Immature natural killer cell (primary cell): ENCODE results near the gene JPT1. TPM values are rescaled to one million over a fixed set of nuclear protein-coding genes. Genes with fewer than 3 reads are reported as not detected.
A peak's percentile ranks its signal among the peaks of the same experiment; 100 is the strongest.
"Not testable (repeated sequence)": the region's sequence is repeated elsewhere in the genome, so short reads cannot be mapped to it uniquely, and the experiment has no call there.

Source experiments
- DNase-seq, 3 donors: peaks; one replicate each; pipeline ENCODE4 v3.0.0; 2022; ENCODE audit warnings: mixed read lengths in 1 of 3
- H3K27ac Mint-ChIP-seq, 6 donors: one replicate each; pipeline ENCODE4 v1.8.0; 2020; ENCODE audit warnings: mixed read lengths in 6 of 6, mild to moderate bottlenecking in 5 of 6, inconsistent platforms in 4 of 6, moderate library complexity in 3 of 6
- H3K27me3 Mint-ChIP-seq, 3 donors: one replicate each; pipeline ENCODE4 v1.8.0; 2020 to 2021; ENCODE audit warnings: low read depth in 3 of 3, mild to moderate bottlenecking in 3 of 3, mixed read lengths in 3 of 3, moderate library complexity in 3 of 3, inconsistent platforms in 1 of 3
- H3K36me3 Mint-ChIP-seq, 3 donors: one replicate each; pipeline ENCODE4 v1.8.0; 2020; ENCODE audit warnings: mixed read lengths in 3 of 3, inconsistent platforms in 2 of 3, mild to moderate bottlenecking in 2 of 3
- H3K4me1 Mint-ChIP-seq, 2 donors: one replicate each; pipeline ENCODE4 v1.8.0; 2020; ENCODE audit warnings: inconsistent platforms in 2 of 2, mild to moderate bottlenecking in 2 of 2, mixed read lengths in 2 of 2, moderate library complexity in 1 of 2
- H3K4me3 Mint-ChIP-seq, 5 donors: one replicate each; pipeline ENCODE4 v1.8.0; 2020; ENCODE audit warnings: mild to moderate bottlenecking in 5 of 5, mixed read lengths in 5 of 5, inconsistent platforms in 3 of 5, moderate library complexity in 3 of 5
- H3K9me3 Mint-ChIP-seq, 6 donors: one replicate each; pipeline ENCODE4 v1.8.0; 2020; ENCODE audit warnings: mild to moderate bottlenecking in 6 of 6, mixed read lengths in 6 of 6, inconsistent platforms in 4 of 6, moderate library complexity in 3 of 6
- polyA plus RNA-seq, 3 donors: library from polyadenylated mRNA; unstranded; fragments of 300-500 nt; fragmentation: Illumina TruSeq; gene quantifications; one replicate each; pipeline ENCODE4 v1.2.3, GENCODE V29; 2021

Gene JPT1
- polyA plus RNA-seq, 3 donors from 2014 or later: 105 to 168 (median 133) TPM

DNA sequence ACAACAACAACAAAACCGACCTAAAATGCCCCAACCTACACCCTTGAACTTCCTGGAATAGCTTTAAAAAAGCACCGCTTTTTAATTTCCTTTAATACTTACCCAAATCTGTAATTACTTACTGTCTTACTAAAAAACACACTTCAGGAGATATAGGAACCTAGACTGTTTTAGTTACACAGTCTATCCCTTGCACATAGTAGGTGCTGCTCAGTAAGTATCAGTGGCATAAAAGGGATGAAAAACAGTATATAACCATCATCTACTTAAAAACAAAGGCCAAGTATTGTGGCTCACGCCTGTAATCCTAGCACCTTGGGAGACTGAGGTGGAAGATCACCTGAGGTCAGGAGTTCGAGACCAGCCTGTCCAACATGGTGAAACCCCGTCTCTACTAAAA is 22.3 kb upstream of the JPT1 start:
- H3K4me3 Mint-ChIP-seq: no peak overlapping the region
- no peak for DNase-seq
- H3K27ac Mint-ChIP-seq: peak overlapping the region in 4 of 6 donors; percentile 35 to 62 (median 50)
- no peaks in the 10 kb centered on the region for H3K9me3 Mint-ChIP-seq
- H3K36me3 Mint-ChIP-seq: peaks cover 13 to 24% (median 15%) of the 10 kb centered on the region in 3 donors
- peaks cover 26 to 42% of the 10 kb centered on the region in 2 donors for H3K4me1 Mint-ChIP-seq
- H3K27me3 Mint-ChIP-seq: peaks cover under 1 to 6% (median 1%) of the 10 kb centered on the region in 3 donors

DNA sequence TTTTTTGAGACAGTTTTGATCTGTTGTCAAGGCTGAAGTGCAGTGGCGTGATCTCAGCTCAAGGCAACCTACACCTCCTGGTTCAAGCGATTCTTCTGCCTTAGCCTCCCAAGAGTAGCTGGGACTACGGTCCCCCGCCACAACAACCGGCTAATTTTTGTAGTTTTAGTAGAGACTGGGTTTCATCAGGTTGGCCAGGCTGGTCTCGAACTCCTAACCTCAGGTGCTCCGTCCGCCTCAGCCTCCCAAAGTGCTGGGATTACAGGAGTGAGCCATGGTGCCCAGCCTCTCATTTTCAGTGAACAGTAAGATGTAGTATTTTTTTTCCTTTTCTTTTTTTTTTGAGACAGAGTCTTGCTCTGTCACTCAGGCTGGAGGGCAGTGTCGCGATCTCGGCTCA is 20.7 kb upstream of the JPT1 start:
- no peaks in the 10 kb centered on the region for H3K9me3 Mint-ChIP-seq

DNA sequence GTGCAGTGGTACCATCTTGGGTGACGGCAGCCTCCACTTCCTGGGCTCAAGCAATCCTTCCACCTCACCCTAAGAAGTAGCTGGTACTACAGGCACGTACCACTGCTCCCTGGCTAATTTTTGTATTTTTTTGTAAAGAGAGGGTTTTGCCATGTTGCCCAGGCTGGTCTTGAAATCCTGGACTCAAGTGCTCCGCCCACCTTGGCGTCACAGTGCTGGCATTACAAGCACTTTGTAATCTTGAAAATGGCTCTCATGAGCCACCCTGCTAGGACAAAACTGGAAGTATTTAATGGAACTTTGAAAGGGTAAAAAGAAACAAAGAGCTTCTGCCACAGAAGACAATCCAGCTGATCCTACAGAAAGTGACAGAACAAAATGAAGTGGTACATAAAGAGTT is 19.2 kb upstream of the JPT1 start:
- Mint-ChIP-seq H3K36me3 (peaks cover 14 to 24% (median 15%) of the 10 kb centered on the region in 3 donors), H3K27ac (peak overlapping the region in 2 of 6 donors; percentile 21 to 60), H3K27me3 (peaks cover 0 to 2% (median 2%) of the 10 kb centered on the region in 3 donors), H3K9me3 (no peaks in the 10 kb centered on the region), H3K4me1 (peaks cover 9 to 34% of the 10 kb centered on the region in 2 donors), H3K4me3 (no peak overlapping the region)
- DNase-seq: no peak

More for the DNA sequence above, 20.7 kb upstream of the JPT1 start:
- Mint-ChIP-seq H3K4me1 (peaks cover 14 to 34% of the 10 kb centered on the region in 2 donors), H3K27ac (no peak overlapping the region), H3K36me3 (peaks cover 14 to 24% (median 15%) of the 10 kb centered on the region in 3 donors), H3K27me3 (peaks cover 0 to 2% (median 2%) of the 10 kb centered on the region in 3 donors), H3K4me3 (no peak overlapping the region)
- DNase-seq: no peak

DNA sequence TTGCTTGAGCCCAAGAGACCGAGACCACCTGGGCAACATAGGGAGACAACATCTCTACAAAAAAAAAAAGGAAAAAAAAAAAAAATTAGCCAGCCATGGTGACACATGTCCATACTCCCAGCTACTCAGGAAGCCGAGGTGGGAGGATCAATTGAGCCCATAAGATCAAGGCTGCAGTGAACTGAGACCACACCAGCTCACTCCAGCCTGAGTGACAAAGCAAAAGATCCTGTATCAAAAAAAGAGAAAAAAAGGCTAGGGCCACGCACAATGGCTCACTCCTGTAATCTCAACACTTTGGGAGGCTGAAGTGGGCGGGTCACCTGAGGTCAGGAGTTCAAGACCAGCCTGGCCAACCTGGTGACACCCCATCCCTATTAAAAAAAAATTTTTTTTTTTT is 14.7 kb upstream of the JPT1 start:
- peak overlapping the region in 1 of 6 donors; percentile 40 for H3K27ac Mint-ChIP-seq
- peaks cover 0 to 4% (median 2%) of the 10 kb centered on the region in 3 donors for H3K27me3 Mint-ChIP-seq
- H3K36me3 Mint-ChIP-seq: peaks cover 10 to 20% (median 10%) of the 10 kb centered on the region in 3 donors
- H3K9me3 Mint-ChIP-seq: no peaks in the 10 kb centered on the region
- H3K4me1 Mint-ChIP-seq: peaks cover 7 to 18% of the 10 kb centered on the region in 2 donors
- no peak overlapping the region for H3K4me3 Mint-ChIP-seq
- DNase-seq: no peak

DNA sequence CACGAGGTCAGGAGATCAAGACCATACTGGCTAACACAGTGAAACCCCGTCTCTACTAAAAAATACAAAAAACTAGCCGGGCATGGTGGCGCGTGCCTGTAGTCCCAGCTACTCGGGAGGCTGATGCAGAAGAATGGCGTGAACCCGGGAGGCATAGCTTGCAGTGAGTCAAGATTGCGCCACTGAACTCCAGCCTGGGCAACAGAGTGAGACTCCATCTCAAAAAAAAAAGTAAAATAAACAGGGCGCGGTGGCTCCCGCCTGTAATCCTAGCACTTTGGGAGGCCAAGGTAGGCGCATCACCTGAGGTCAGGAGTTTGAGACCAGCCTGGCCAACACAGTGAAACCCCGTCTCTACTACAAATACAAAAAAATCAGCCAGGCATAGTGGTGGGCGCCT is 10.3 kb upstream of the JPT1 start:
- not testable (repeated sequence) for H3K27ac Mint-ChIP-seq, H3K27me3 Mint-ChIP-seq, DNase-seq, H3K4me3 Mint-ChIP-seq, H3K36me3 Mint-ChIP-seq, H3K4me1 Mint-ChIP-seq, H3K9me3 Mint-ChIP-seq

DNA sequence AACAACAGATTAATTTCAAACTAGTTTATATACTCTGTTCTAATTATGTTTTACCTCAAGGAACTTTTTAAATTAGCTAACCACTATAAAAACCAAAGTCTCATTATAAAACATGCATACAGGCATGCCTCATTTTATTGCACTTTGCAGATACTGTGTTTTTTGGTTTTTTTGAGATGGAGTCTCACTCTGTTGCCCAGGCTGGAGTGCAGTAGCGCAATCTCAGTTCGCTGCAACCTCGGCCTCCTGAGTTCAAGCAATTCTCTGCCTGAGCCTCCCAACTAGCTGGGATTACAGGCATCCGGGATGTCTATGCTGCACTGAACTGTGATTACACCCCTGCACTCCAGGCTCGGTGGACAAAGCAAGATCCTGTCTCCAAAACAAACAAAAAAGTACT is 8.8 kb upstream of the JPT1 start:
- H3K9me3 Mint-ChIP-seq: no peaks in the 10 kb centered on the region
- no peaks in the 10 kb centered on the region for H3K4me1 Mint-ChIP-seq
- DNase-seq: no peak
- H3K4me3 Mint-ChIP-seq: no peak overlapping the region
- peaks cover 0 to 3% (median 0%) of the 10 kb centered on the region in 3 donors for H3K36me3 Mint-ChIP-seq
- H3K27me3 Mint-ChIP-seq: peaks cover 0 to 2% (median 0%) of the 10 kb centered on the region in 3 donors
- no peak overlapping the region for H3K27ac Mint-ChIP-seq

DNA sequence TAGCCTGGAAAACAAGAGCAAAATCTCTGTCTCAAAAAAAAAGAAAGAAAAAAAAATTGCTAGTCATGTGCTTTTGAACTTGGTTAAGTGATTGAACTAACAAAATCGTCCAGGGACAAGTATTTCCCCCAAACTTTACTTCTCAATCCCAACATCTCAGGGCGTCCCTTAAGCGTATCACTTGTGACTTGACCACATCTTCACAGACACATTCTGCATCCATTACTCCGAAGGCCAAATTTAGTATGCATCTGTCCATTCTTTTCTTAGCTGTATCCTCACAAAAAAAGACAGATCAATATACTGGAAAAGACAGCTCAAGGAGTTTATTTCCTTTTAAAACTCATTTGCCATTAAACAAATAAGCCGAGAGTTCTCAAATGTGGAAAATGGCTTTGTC is 5.9 kb upstream of the JPT1 start:
- no peak overlapping the region for H3K27ac Mint-ChIP-seq

DNA sequence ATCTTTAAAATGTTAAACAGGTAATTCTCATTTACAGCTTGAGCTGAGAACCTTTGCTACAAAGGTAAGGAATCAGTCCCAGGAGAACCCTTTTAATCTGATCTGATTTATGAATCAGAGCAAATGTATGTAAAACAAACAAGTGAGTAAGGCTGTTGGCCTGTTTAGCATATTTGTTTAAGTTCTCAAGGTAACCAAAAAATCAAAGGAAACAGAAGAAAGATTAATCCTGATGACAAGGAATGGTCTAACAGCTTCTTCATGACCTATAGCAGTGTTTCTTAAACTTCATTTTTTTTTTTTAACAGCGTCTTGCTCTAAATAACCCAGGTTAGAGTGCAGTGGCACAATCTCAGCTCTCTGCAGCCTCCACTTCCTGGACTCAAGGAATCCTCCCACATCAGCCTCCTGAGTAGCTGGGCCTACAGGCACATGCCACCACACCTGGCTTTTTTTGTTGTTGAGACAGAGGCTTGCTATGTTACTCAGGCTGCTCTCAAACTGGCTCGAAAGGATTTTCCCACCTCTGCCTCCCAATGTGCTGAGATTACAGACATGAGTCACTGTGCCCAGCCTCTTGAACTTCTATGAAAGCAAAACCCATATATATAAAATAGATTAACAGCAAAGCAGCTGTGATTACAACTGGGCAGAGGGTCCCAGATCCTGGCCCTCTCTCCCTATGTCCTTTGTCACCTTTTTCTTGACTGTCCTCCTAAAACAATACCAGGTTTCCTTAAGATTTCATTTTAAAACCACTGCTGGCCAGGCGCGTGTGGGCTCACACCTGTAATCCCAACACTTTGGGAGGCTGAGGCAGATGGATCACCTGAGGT is 5.1 kb upstream of the JPT1 start:
- H3K27ac Mint-ChIP-seq: no peak overlapping the region
- no peak overlapping the region for H3K4me3 Mint-ChIP-seq
- no peaks in the 10 kb centered on the region for H3K36me3 Mint-ChIP-seq
- H3K4me1 Mint-ChIP-seq: peaks cover 9 to 10% of the 10 kb centered on the region in 2 donors
- H3K27me3 Mint-ChIP-seq: peaks cover 3 to 4% (median 4%) of the 10 kb centered on the region in 3 donors
- H3K9me3 Mint-ChIP-seq: no peaks in the 10 kb centered on the region
- DNase-seq: no peak

More for the DNA sequence above, 5.9 kb upstream of the JPT1 start:
- peaks cover 0 to 2% (median 0%) of the 10 kb centered on the region in 3 donors for H3K27me3 Mint-ChIP-seq
- H3K4me1 Mint-ChIP-seq: peaks cover 2% of the 10 kb centered on the region in 2 donors
- H3K4me3 Mint-ChIP-seq: no peak overlapping the region
- no peaks in the 10 kb centered on the region for H3K9me3 Mint-ChIP-seq
- DNase-seq: no peak
- no peaks in the 10 kb centered on the region for H3K36me3 Mint-ChIP-seq

DNA sequence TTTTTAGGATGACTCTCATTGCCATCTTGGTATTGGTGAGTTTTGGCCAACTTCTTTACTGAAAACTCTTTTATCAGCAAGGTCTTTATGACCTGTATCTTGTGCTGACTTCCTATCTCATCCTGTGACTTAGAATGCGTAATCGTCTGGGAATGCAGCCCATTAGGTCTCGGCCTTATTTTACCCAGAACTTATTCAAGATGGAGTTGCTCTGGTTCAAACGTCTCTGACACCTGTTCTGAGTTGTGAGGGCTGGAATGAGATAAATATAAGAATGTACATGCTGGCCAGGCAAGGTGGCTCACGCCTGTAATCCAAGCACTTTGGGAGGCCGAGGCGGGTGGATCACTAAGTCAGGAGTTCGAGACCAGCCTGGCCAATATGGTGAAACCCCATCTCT is 4.2 kb upstream of the JPT1 start:
- Mint-ChIP-seq H3K27me3 (peaks cover 5 to 10% (median 7%) of the 10 kb centered on the region in 3 donors), H3K4me1 (peaks cover 15% of the 10 kb centered on the region in 2 donors), H3K27ac (peak overlapping the region in 1 of 6 donors; percentile 22)
- DNase-seq, H3K36me3 Mint-ChIP-seq, H3K4me3 Mint-ChIP-seq, H3K9me3 Mint-ChIP-seq: not testable (repeated sequence)

DNA sequence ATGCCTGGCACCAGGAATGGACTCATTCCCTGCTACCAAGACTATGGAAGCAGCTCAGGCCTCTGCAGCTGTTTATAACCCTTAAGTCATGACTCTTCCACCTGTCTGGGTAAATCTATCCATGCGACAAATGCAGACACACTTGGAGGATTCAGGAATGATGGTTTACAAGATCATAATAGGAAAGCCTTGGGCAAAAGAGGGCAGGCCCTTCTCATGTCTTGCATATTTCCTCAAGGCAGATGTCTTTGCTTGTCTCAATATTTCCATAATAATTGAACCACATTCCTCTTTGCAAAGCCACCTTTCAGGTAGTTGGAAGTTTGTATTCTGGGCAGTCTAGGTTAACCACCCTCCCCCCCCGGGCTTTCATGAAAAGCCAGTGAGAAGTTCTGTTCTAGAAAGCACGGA is 884 bp upstream of the JPT1 start:
- DNase-seq: no peak
- no peaks in the 10 kb centered on the region for H3K36me3 Mint-ChIP-seq
- peak overlapping the region in 3 of 6 donors; percentile 73 to 91 (median 84) for H3K27ac Mint-ChIP-seq
- H3K9me3 Mint-ChIP-seq: no peaks in the 10 kb centered on the region
- H3K4me3 Mint-ChIP-seq: peak overlapping the region; percentile 15 to 94 (median 47)
- H3K4me1 Mint-ChIP-seq: peaks cover 29 to 33% of the 10 kb centered on the region in 2 donors
- peaks cover 5 to 13% (median 7%) of the 10 kb centered on the region in 3 donors for H3K27me3 Mint-ChIP-seq

DNA sequence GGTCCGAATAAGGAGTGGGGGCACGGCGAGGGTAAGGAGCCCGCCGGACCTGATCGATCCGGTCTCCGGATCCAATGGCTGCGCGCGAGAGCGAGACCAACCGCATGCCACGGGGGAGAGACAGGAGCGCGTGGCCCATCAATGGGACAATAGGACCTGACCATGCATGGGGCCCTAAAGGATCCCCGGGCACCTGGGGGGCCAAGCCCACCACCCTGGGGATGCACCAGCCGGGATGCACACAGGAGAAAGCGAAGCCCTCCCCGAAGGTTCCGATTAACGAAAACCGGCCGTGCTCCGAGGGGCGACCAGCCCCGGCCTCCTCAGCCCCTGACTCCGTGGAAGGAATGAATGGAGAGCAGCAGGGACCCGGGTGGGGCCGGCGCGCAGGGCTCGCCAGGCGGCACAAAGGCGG is 525 bp downstream of the JPT1 start:
- H3K27ac Mint-ChIP-seq: peak overlapping the region; percentile 64 to 88 (median 77)
- H3K9me3 Mint-ChIP-seq: no peaks in the 10 kb centered on the region
- H3K4me3 Mint-ChIP-seq: peak overlapping the region; percentile 90 to 95 (median 91)
- H3K36me3 Mint-ChIP-seq: peaks cover 0 to under 1% (median under 1%) of the 10 kb centered on the region in 3 donors
- no peak for DNase-seq
- peaks cover 31 to 40% of the 10 kb centered on the region in 2 donors for H3K4me1 Mint-ChIP-seq
- H3K27me3 Mint-ChIP-seq: peaks cover 5 to 14% (median 7%) of the 10 kb centered on the region in 3 donors

DNA sequence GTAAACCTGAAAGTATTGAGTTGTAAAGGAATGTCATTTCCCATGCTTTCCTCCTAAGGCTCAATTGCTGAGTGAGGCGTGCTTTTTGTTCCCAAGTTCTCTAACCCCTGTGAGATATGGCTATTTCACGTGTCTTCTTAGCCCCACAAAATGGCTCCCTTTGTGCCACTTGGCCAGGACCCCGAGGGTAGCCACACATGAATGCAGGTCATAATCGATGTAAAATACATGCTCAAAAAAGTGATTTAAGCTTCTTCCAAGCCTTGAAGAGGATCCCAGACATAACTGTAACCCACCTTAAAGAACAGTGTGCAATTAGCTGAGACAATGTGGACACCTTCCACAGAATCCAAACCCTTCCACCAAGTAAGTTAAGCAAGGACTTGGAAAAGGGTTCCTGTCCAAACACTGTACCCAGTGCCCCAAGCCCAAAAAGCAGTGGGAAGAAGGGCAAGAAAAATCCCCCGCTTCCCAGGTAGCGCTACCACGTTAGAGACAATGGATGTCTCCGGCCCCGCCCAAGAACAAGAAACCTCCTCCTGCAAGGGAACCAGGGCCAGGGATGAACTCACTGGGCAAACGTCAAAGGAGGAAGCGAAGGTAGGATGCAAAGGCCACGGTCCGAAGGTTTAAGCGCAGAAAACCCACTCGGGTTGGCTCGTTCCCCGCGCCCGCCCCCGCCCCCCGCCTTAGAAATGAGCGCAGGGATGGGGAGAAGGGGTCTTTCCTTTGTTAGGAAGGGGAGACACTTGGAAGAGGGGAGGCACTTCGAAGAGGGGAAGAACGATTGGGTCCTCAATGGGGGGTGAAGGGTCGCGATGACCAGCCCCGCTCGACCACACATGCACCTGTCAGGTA is 1.2 kb downstream of the JPT1 start:
- Mint-ChIP-seq H3K9me3 (no peaks in the 10 kb centered on the region), H3K27me3 (peaks cover 5 to 14% (median 7%) of the 10 kb centered on the region in 3 donors), H3K27ac (peak overlapping the region; percentile 64 to 88 (median 77)), H3K36me3 (peaks cover 0 to 4% (median 4%) of the 10 kb centered on the region in 3 donors), H3K4me3 (peak overlapping the region; percentile 90 to 95 (median 91)), H3K4me1 (peaks cover 31 to 44% of the 10 kb centered on the region in 2 donors)
- no peak for DNase-seq

DNA sequence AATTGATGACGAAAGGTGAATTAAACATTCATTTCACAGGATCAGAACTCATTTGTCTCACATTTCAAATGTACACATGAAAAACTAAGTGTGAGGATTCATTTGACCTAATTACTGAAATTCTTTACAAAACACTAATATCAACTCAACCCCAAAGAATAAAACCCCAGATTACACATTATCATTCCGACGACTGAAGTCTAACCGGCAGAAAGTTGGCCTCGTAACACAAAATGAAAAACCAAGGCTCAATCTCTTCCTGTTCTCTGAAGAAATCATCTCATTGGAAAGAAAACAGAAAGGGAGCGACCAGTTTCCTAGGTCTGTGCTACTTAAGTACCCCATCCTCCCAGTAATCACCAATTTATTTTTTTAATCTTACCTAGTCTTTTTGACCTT is 1.8 kb downstream of the JPT1 start:
- peak overlapping the region in 4 of 6 donors; percentile 5 to 85 (median 60) for H3K27ac Mint-ChIP-seq
- H3K4me3 Mint-ChIP-seq: peak overlapping the region; percentile 90 to 95 (median 91)
- DNase-seq: no peak
- H3K27me3 Mint-ChIP-seq: peaks cover 5 to 14% (median 7%) of the 10 kb centered on the region in 3 donors
- H3K9me3 Mint-ChIP-seq: no peaks in the 10 kb centered on the region
- peaks cover 31 to 44% of the 10 kb centered on the region in 2 donors for H3K4me1 Mint-ChIP-seq
- peaks cover 0 to 10% (median 5%) of the 10 kb centered on the region in 3 donors for H3K36me3 Mint-ChIP-seq
